Esophagus muscularis mucosa (tissue), 4 donors: ENCODE results near the gene L3HYPDH. TPM values are rescaled to one million over a fixed set of nuclear protein-coding genes. Genes with fewer than 3 reads are reported as not detected.

ENCODE experiments used
- DNase-seq: peaks from one replicate; pipeline ENCODE4 v3.0.0-alpha.2; 2017; ENCODE audit errors: extremely low spot score
- H3K27ac ChIP-seq, 4 donors: fragments of 200-600 bp; sonication (generic); replicated peaks in 1 of 4; 1 replicate in 3 of 4; 2 replicates in 1 of 4; pipeline ENCODE4 v1.5.1; 2016 to 2019; ENCODE audit warnings: mild to moderate bottlenecking in 1 of 4
- H3K27me3 ChIP-seq, 4 donors: fragments of 200-600 bp; sonication (generic); one replicate each; pipeline versions ENCODE4 v1.5.1 to v1.6.0; 2016 to 2019
- H3K36me3 ChIP-seq, 4 donors: fragments of 200-600 bp; sonication (generic); one replicate each; pipeline ENCODE4 v1.5.1; 2016 to 2019
- H3K4me1 ChIP-seq, 4 donors: fragments of 200-600 bp; sonication (generic); one replicate each; pipeline ENCODE4 v1.5.1; 2016 to 2019
- H3K4me3 ChIP-seq, 4 donors: fragments of 200-600 bp; sonication (generic); 1 replicate in 2 of 4; 2 replicates in 2 of 4; pipeline ENCODE4 v1.5.1; 2016 to 2019; ENCODE audit warnings: mild to moderate bottlenecking in 4 of 4, moderate library complexity in 1 of 4
- H3K9me3 ChIP-seq, 4 donors: fragments of 200-600 bp; sonication (generic); 1 replicate in 3 of 4; 2 replicates in 1 of 4; pipeline ENCODE4 v1.5.1; 2016 to 2019
- EP300 ChIP-seq: sonication (generic); formaldehyde crosslinking; IDR thresholded peaks from one replicate; pipeline ENCODE4 v1.6.1; 2017; ENCODE audit warnings: antibody characterized with exemption
- POLR2A ChIP-seq: fragments of 450-650 bp; IDR thresholded peaks from one replicate; pipeline ENCODE4 v1.6.1; 2017; ENCODE audit warnings: antibody characterized with exemption, moderate library complexity, mild to moderate bottlenecking, low read depth
- POLR2AphosphoS5 ChIP-seq, 2 donors: sonication (generic); formaldehyde crosslinking; IDR thresholded peaks; one replicate each; pipeline ENCODE4 v1.6.1; 2017; ENCODE audit warnings: antibody characterized with exemption in 2 of 2
- WGBS: methylation state at CpG from one replicate; pipeline ENCODE4 v1.1.5; 2018; 5-methylcytosine and 5-hydroxymethylcytosine counted together
- intact Hi-C: fragments of 100-400 bp; cut with DNase I; formaldehyde crosslinking; loops from one replicate; pipeline ENCODE4 v1.15.1; 2023
- total RNA-seq, 4 donors: library from RNA; depleted of rRNA; stranded (reverse); fragments of >200 nt; gene quantifications; one replicate each; pipeline versions ENCODE4 v1.1.0 to v1.2.1, GENCODE V29; 2016
- TF ChIP-seq, protein P1 (sequence below), 3 experiments: fragments of 200-600 bp in 2 of 3; fragments of 450-650 bp in 1 of 3; sonication (generic) in 2 of 3; IDR thresholded peaks; one replicate each; pipeline ENCODE4 v1.5.1; 2017 to 2019; ENCODE audit warnings: antibody characterized with exemption in 3 of 3, mild to moderate bottlenecking in 2 of 3, moderate library complexity in 1 of 3

The L3HYPDH gene
- total RNA-seq, 4 donors from 2014 or later = 20.2 to 32.2 (median 26.0) TPM

GRCh38 chr14:59520224-59520623, 36.0 kb upstream of the L3HYPDH start:
- 82% methylated on average over 3 of the region's 3 CpGs for WGBS
- Histone ChIP-seq H3K27ac (no peak overlapping the region), H3K9me3 (no peaks in the 10 kb centered on the region), H3K4me3 (no peak overlapping the region), H3K27me3 (no peaks in the 10 kb centered on the region), H3K36me3 (no peaks in the 10 kb centered on the region), H3K4me1 (no peaks in the 10 kb centered on the region)
- intact Hi-C loops = no loop called here
- DNase-seq = no peak
- TF ChIP-seq POLR2AphosphoS5 (IDR thresholded peaks at IDR 0.05) (no peak), EP300 (no peak), POLR2A (no peak)

DNA sequence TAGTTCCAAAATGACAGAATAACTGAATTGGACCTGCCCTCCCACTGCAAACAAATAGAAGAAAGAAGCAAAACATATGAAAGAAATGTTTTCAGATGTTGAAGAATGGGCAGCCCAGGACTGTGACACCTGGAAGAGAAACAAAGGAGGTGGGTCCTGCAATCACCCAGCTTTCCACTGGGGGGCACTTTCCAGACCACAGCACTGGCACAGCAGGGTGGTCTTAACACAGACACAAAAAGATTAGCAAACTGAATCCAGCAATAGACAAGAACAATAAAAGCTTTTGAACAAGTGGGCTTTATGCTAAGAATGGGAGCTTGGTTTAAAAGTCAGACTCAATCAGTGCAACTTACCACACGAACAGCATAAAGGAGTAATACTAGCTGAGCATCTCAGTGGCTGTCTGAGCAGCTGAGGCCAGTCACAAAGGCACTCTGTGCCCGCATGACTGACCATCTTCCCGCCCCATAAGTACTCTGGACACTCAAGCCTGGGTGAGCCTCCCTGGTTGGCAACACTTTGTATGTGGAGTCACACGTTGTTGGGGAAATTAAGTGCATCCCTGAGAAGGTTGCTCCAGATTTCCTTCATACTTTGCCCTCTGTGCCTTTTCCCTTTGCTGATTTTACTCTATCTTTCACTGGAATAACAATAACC, 27.8 kb upstream of the L3HYPDH start:
- no peak overlapping the region for H3K4me3 ChIP-seq
- intact Hi-C loops = no loop called here
- no peaks in the 10 kb centered on the region for H3K36me3 ChIP-seq
- TF ChIP-seq, protein P1, sequence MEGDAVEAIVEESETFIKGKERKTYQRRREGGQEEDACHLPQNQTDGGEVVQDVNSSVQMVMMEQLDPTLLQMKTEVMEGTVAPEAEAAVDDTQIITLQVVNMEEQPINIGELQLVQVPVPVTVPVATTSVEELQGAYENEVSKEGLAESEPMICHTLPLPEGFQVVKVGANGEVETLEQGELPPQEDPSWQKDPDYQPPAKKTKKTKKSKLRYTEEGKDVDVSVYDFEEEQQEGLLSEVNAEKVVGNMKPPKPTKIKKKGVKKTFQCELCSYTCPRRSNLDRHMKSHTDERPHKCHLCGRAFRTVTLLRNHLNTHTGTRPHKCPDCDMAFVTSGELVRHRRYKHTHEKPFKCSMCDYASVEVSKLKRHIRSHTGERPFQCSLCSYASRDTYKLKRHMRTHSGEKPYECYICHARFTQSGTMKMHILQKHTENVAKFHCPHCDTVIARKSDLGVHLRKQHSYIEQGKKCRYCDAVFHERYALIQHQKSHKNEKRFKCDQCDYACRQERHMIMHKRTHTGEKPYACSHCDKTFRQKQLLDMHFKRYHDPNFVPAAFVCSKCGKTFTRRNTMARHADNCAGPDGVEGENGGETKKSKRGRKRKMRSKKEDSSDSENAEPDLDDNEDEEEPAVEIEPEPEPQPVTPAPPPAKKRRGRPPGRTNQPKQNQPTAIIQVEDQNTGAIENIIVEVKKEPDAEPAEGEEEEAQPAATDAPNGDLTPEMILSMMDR (IDR thresholded peaks at IDR 0.05) = peak in 2 of 3 experiments; percentile 15 to 22
- TF ChIP-seq POLR2AphosphoS5 (IDR thresholded peaks at IDR 0.05) = no peak
- WGBS = 76% methylated on average over 2 of the region's 4 CpGs
- no peaks in the 10 kb centered on the region for H3K27me3 ChIP-seq
- H3K4me1 ChIP-seq = no peaks in the 10 kb centered on the region
- no peaks in the 10 kb centered on the region for H3K9me3 ChIP-seq
- DNase-seq = no peak
- no peak overlapping the region for H3K27ac ChIP-seq

GRCh38 chr14:59510966-59511365, 26.8 kb upstream of the L3HYPDH start:
- Histone ChIP-seq H3K27me3 (no peaks in the 10 kb centered on the region), H3K4me3 (no peak overlapping the region), H3K27ac (no peak overlapping the region), H3K36me3 (no peaks in the 10 kb centered on the region), H3K9me3 (no peaks in the 10 kb centered on the region), H3K4me1 (no peaks in the 10 kb centered on the region)
- intact Hi-C loops = no loop called here
- DNase-seq = no peak
- WGBS = 41% methylated on average over 3 of the region's 3 CpGs
- TF ChIP-seq, protein P1 (IDR thresholded peaks at IDR 0.05) = no peak
- TF ChIP-seq EP300 = no peak
- no peak for TF ChIP-seq POLR2A
- no peak for TF ChIP-seq POLR2AphosphoS5 (IDR thresholded peaks at IDR 0.05)

DNA sequence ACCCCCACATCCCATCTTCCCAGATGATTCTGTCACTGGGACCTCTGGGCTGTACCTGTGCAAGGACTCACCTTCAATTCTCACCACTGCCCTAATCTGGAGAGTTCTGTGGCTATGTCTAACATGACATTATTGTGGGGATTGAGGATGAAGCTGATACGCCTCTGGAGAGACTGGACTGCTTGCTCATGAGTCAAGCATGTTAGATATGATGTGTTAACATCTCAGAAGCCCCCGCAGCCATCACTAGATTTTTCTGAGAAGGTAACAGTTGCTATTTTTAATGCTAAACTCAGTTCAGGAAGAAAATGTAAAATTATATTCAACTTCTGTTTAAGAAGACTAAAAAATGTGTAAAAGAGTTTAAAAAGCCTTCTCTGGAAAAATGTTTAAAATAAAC, 25.8 kb upstream of the L3HYPDH start:
- no peaks in the 10 kb centered on the region for H3K27me3 ChIP-seq
- H3K4me1 ChIP-seq = no peaks in the 10 kb centered on the region
- H3K36me3 ChIP-seq = peaks cover 0 to 4% (median 0%) of the 10 kb centered on the region in 4 donors
- TF ChIP-seq POLR2A = no peak
- H3K9me3 ChIP-seq = no peaks in the 10 kb centered on the region
- no peak overlapping the region for H3K4me3 ChIP-seq
- H3K27ac ChIP-seq = no peak overlapping the region
- intact Hi-C loops = no loop called here
- 86% methylated on average over 2 of the region's 2 CpGs for WGBS
- no peak for DNase-seq

DNA sequence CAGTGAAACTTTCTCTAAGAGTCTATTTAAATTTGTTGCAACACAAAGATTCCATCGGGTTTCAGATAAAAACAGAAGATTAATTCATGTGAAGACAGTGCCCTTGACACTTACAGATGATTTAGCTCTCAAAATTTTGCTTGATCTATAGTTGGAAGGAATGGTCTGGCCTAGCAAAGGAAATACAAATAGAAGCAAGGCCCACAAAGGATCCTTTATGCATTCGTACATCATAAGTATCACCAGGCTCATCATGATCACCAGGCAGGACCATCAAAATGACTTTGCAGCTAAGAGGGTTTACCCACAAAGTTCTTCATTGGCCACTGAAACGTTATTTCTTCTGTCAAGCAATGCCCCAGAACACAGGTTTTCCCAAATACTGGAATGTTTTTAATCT, 24.9 kb upstream of the L3HYPDH start:
- no peak overlapping the region for H3K4me3 ChIP-seq
- DNase-seq = no peak
- H3K4me1 ChIP-seq = no peaks in the 10 kb centered on the region
- no peaks in the 10 kb centered on the region for H3K27me3 ChIP-seq
- no peaks in the 10 kb centered on the region for H3K9me3 ChIP-seq
- WGBS = 87% methylated on average over 3 of the region's 3 CpGs
- intact Hi-C loops = no loop called here
- H3K36me3 ChIP-seq = peaks cover 0 to 10% (median 3%) of the 10 kb centered on the region in 4 donors
- H3K27ac ChIP-seq = no peak overlapping the region
- TF ChIP-seq, protein P1 (IDR thresholded peaks at IDR 0.05) = no peak
- TF ChIP-seq EP300 (no peak), POLR2AphosphoS5 (IDR thresholded peaks at IDR 0.05) (no peak), POLR2A (no peak)

DNA sequence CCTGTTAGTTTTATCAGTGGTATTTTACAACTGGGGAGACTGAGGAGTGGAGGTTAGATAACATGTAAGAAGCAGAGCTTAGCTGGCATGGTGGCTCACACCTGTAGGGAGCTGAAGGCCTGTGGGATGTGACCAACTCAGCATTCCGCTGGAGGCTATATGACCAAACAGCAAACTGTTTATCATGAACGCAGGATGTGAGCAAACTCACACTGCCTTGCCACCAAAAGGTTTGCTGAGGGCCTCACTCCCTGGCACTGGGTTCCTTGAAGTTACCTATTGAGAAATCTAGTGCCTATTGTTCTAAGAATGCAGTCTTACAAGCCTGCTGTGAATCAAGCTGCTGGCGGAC, 23.5 kb upstream of the L3HYPDH start:
- no peak overlapping the region for H3K27ac ChIP-seq
- no peaks in the 10 kb centered on the region for H3K4me1 ChIP-seq
- WGBS = 98% methylated on average over 3 of the region's 3 CpGs
- peaks cover 0 to 22% (median 8%) of the 10 kb centered on the region in 4 donors for H3K36me3 ChIP-seq
- intact Hi-C loops = no loop called here
- no peaks in the 10 kb centered on the region for H3K27me3 ChIP-seq
- no peaks in the 10 kb centered on the region for H3K9me3 ChIP-seq
- no peak for DNase-seq
- H3K4me3 ChIP-seq = no peak overlapping the region
- no peak for TF ChIP-seq POLR2A
- no peak for TF ChIP-seq EP300
- TF ChIP-seq, protein P1 (IDR thresholded peaks at IDR 0.05) = no peak
- no peak for TF ChIP-seq POLR2AphosphoS5 (IDR thresholded peaks at IDR 0.05)
